Peyer's patch (tissue), 4 donors: ENCODE measurements around the gene ITCH.

Source experiments
- CTCF ChIP-seq, 6 experiments: fragments of 450-650 bp in 4 of 6; fragments of 200-600 bp in 2 of 6; sonication (generic) in 1 of 6; IDR thresholded peaks; one replicate each; pipeline ENCODE4 v1.5.1; 2017 to 2019; ENCODE audit warnings: antibody characterized with exemption in 6 of 6, mild to moderate bottlenecking in 3 of 6, moderate library complexity in 1 of 6
- POLR2A ChIP-seq, 2 donors: fragments of 450-650 bp; IDR thresholded peaks; one replicate each; pipeline ENCODE4 v1.5.1; 2017; ENCODE audit warnings: antibody characterized with exemption in 2 of 2, mild to moderate bottlenecking in 2 of 2, moderate library complexity in 2 of 2

- TF ChIP-seq CTCF (IDR thresholded peaks at IDR 0.05) (no peak), POLR2A (IDR thresholded peaks at IDR 0.05) (no peak)
Measured at GRCh38 chr20:34532756-34533155, 169.7 kb downstream of the ITCH start.
